Stimulated activated CD4-positive, alpha-beta T cell treated with anti-CD3 and anti-CD28 coated beads, Interleukin-1b, Interleukin-23, amount 100 ng/mL, for 48 hours (primary cell): ENCODE results near the gene ZDHHC21.
A peak's percentile ranks its signal among the peaks of the same experiment; 100 is the strongest.

Source experiments
- DNase-seq: peaks from one replicate; pipeline ENCODE4 v3.0.0-alpha.2; 2020

Gene ZDHHC21

GRCh38 chr9:14597171-14597799 lies 95.9 kb downstream of the ZDHHC21 start:
- DNase-seq, result no peak

- DNase-seq, result no peak
These were observed 99.8 kb downstream of the ZDHHC21 start for GRCh38 chr9:14593406-14593805.

- DNase-seq, result no peak
These were observed 101.8 kb downstream of the ZDHHC21 start for GRCh38 chr9:14591411-14591810.

GRCh38 chr9:14585730-14586473 lies 107.3 kb downstream of the ZDHHC21 start:
- DNase-seq, result peak; percentile 8

- no peak for DNase-seq
These were observed 108.7 kb downstream of the ZDHHC21 start for GRCh38 chr9:14584571-14584970.

GRCh38 chr9:14578030-14578429 lies 115.2 kb downstream of the ZDHHC21 start:
- no peak for DNase-seq

- DNase-seq, result no peak
These were observed 119.1 kb downstream of the ZDHHC21 start for GRCh38 chr9:14574173-14574572.

GRCh38 chr9:14573319-14573718 lies 119.9 kb downstream of the ZDHHC21 start:
- no peak for DNase-seq

GRCh38 chr9:14565352-14566016 lies 127.7 kb downstream of the ZDHHC21 start:
- no peak for DNase-seq

GRCh38 chr9:14563902-14564624 lies 129.2 kb downstream of the ZDHHC21 start:
- no peak for DNase-seq

- DNase-seq, result no peak
These were observed 131.3 kb downstream of the ZDHHC21 start for GRCh38 chr9:14561929-14562405.
